Measurements from ENCODE around the gene ALX3. TPM values are rescaled to one million over a fixed set of nuclear protein-coding genes. Genes with fewer than 3 reads are reported as not detected.

Gene ALX3
- total and polyA plus RNA-seq, 2 of the 8 experiments (the other 6 are each of a cell fraction or from before 2014, with no cell fraction given) = 0.20 TPM; not detected in 1

DNA sequence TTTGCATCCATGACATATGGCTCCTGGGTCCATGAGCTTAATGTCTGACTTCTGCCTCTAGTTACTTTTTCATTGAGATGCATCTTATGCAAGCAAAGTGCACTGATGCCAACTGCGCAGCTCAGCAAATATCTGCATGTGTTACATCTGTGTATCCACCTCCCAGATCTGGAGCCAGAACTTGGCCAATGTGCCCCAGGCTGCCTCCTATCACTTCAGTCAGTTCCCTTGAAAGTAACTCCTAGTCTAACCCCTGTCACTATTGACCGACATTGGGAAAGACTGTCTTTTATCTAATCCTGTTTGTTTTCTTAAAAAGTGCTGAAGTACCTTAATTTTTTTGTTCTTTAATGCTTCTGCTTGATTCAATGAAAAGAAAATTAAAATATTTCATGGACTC is 22.5 kb upstream of the ALX3 start:
- WGBS, 2 experiments (ENCODE audit: extremely low coverage in 1 of 2, insufficient coverage in 1 of 2, insufficient read length in 1 of 2, insufficient replicate concordance in 2 of 2, low coverage in 1 of 2, low lambda C conversion rate in 2 of 2, missing lambda C conversion rate in 1 of 2) = 98% methylated on average over 2 of the region's 2 CpGs; no CpG with 5 or more reads in 1 of the 2 experiments
- POLR2A ChIA-PET (ENCODE audit: partially characterized antibody) = no interaction called here
- no peak for TF ChIP-seq SP1 (IDR thresholded peaks at IDR 0.05; ENCODE audit: low read depth, low read length)
- TF ChIP-seq MAX (IDR thresholded peaks at IDR 0.05) = no peak
- TF ChIP-seq KDM5A (IDR thresholded peaks at IDR 0.05; ENCODE audit: low read length) = no peak
- TF ChIP-seq KDM4A (IDR thresholded peaks at IDR 0.05; ENCODE audit: low read depth, low read length, severe bottlenecking) = no peak
- TF ChIP-seq CEBPB (IDR thresholded peaks at IDR 0.05; ENCODE audit: low read depth, low read length) = no peak
- TF ChIP-seq EGR1 (IDR thresholded peaks at IDR 0.05; ENCODE audit: borderline replicate concordance, low read depth, low read length) = no peak
- TF ChIP-seq, protein P1, sequence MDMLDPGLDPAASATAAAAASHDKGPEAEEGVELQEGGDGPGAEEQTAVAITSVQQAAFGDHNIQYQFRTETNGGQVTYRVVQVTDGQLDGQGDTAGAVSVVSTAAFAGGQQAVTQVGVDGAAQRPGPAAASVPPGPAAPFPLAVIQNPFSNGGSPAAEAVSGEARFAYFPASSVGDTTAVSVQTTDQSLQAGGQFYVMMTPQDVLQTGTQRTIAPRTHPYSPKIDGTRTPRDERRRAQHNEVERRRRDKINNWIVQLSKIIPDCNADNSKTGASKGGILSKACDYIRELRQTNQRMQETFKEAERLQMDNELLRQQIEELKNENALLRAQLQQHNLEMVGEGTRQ (IDR thresholded peaks at IDR 0.05; ENCODE audit: low read length) = no peak
- no peak for TF ChIP-seq POLR2A (IDR thresholded peaks at IDR 0.05; ENCODE audit: control extremely low read depth in 1 of 2, low read depth in 2 of 2, low read length in 2 of 2)
- no peak for TF ChIP-seq GTF2F1 (IDR thresholded peaks at IDR 0.05; ENCODE audit: borderline replicate concordance, low read depth, low read length)
- no peak for TF ChIP-seq TCF12 (IDR thresholded peaks at IDR 0.05; ENCODE audit: low read depth, low read length)
- TF ChIP-seq SP4 (IDR thresholded peaks at IDR 0.05; ENCODE audit: low read length) = no peak
- no peak for TF ChIP-seq NANOG (IDR thresholded peaks at IDR 0.05; ENCODE audit: insufficient read depth, low read depth, low read length, poor library complexity, severe bottlenecking)
- no peak for TF ChIP-seq CBX5 (IDR thresholded peaks at IDR 0.05; ENCODE audit: low read depth, low read length)
- TF ChIP-seq HDAC2 (IDR thresholded peaks at IDR 0.05; ENCODE audit: borderline replicate concordance in 1 of 2, low read depth in 2 of 2, low read length in 2 of 2) = no peak

More for the DNA sequence above, 22.5 kb upstream of the ALX3 start:
- no peak overlapping the region for H2BK15ac ChIP-seq (ENCODE audit: low read length)
- H3K4ac ChIP-seq (replicated peaks; ENCODE audit: insufficient read length, low read depth, low read length) = no peak overlapping the region
- no peak overlapping the region for H2AFZ ChIP-seq (ENCODE audit: low read length)
- H3K23ac ChIP-seq (ENCODE audit: insufficient read length) = no peak overlapping the region
- no peak overlapping the region for H3K4me2 ChIP-seq (ENCODE audit: insufficient read depth in 1 of 2, low read depth in 2 of 2, low read length in 2 of 2)
- no peaks in the 10 kb centered on the region for H4K20me1 ChIP-seq (replicated peaks in 1 of 2; ENCODE audit: control insufficient read depth in 1 of 2, insufficient read depth in 2 of 2, low read length in 2 of 2)
- H2AK5ac ChIP-seq (ENCODE audit: low read depth, low read length) = no peak overlapping the region
- no peaks in the 10 kb centered on the region for H3K23me2 ChIP-seq (ENCODE audit: low read depth, low read length)
- H4K8ac ChIP-seq (ENCODE audit: extremely low read depth, insufficient read depth, low read length) = no peak overlapping the region
- no peak overlapping the region for H3K27ac ChIP-seq (ENCODE audit: low read depth, low read length)
- H3K14ac ChIP-seq (ENCODE audit: insufficient read length) = no peak overlapping the region
- no peak for DNase-seq (ENCODE audit: low read depth in 1 of 2, low spot score in 2 of 2)
- no peaks in the 10 kb centered on the region for H3K36me3 ChIP-seq (ENCODE audit: control insufficient read depth in 2 of 4, insufficient read depth in 4 of 4, low read length in 3 of 4)
- H4K91ac ChIP-seq (replicated peaks; ENCODE audit: insufficient read length, low read length) = no peak overlapping the region
- H3K4me3 ChIP-seq (ENCODE audit: extremely low read depth in 1 of 4, insufficient read depth in 2 of 4, low read depth in 3 of 4, low read length in 4 of 4) = no peak overlapping the region
- no peaks in the 10 kb centered on the region for H3K79me2 ChIP-seq (ENCODE audit: control insufficient read depth in 1 of 2, insufficient read depth in 2 of 2, low read length in 2 of 2)
- no peak overlapping the region for H3K9ac ChIP-seq (replicated peaks in 1 of 4; ENCODE audit: extremely low read depth in 1 of 4, low read depth in 3 of 4, low read length in 3 of 4)
- no peak overlapping the region for H2BK5ac ChIP-seq (ENCODE audit: low read depth, low read length)
- no peak overlapping the region for H4K5ac ChIP-seq (ENCODE audit: insufficient read length, low read depth, low read length)
- no peaks in the 10 kb centered on the region for H3K9me3 ChIP-seq (ENCODE audit: insufficient read depth in 2 of 2, low read depth in 1 of 2, low read length in 1 of 2)
- no peak overlapping the region for H2BK120ac ChIP-seq (replicated peaks; ENCODE audit: low read depth, low read length)
- no peak overlapping the region for H2BK12ac ChIP-seq (ENCODE audit: low read depth, low read length)
- H3K4me1 ChIP-seq (replicated peaks in 1 of 4; ENCODE audit: control insufficient read depth in 3 of 4, insufficient read depth in 4 of 4, low read length in 3 of 4) = peaks cover 0 to 9% (median 3%) of the 10 kb centered on the region in 4 experiments; a peak in 3 of 7 replicates
- no peak overlapping the region for H2BK20ac ChIP-seq (ENCODE audit: low read length)
- FAIRE-seq = no peak
- H3K79me1 ChIP-seq (ENCODE audit: low read depth, low read length) = no peaks in the 10 kb centered on the region
- CTCF ChIA-PET (ENCODE audit: partially characterized antibody) = interaction anchor here (0.7 to 52.4 kb wide), 9 partner anchors 14 to 1348 kb away, joined by 3 to 1450 read pairs (median 6); partner anchors contain the start of genes ALX3, STRIP1 and UBL4B
- H3K27me3 ChIP-seq (replicated peaks in 1 of 4; ENCODE audit: control insufficient read depth in 3 of 4, extremely low read depth in 1 of 4, insufficient read depth in 3 of 4, low read length in 3 of 4) = peaks cover 0 to 6% (median 2%) of the 10 kb centered on the region in 4 experiments; a peak in 3 of 7 replicates
- no peak overlapping the region for H3K18ac ChIP-seq (ENCODE audit: extremely low read depth, low read length)
- H3K56ac ChIP-seq (replicated peaks; ENCODE audit: insufficient read length, low read depth, low read length) = no peak overlapping the region

Measured in H1 (cell line).